IMR-90 (cell line): Measurements from ENCODE around the gene AGXT2. TPM values are rescaled to one million over a fixed set of nuclear protein-coding genes. Genes with fewer than 3 reads are reported as not detected.

Experiments
- ATAC-seq: fragments of 200-7000 bp; cut with Tn5 transposase; 2 replicates; pipeline ENCODE4 v1.9.1; 2020; ENCODE audit warnings: low read depth, mild to moderate bottlenecking, moderate library complexity
- BruUV-seq: library from RNA; stranded (reverse); fragments of 400-500 nt; replicated peaks from 2 replicates; lab custom pipeline; 2021; lab: Mats Ljungman, UMichigan
- CTCF ChIA-PET: fragments of 300-600 bp; formaldehyde crosslinking; extraction: SDS; loops from one replicate; lab custom pipeline; 2021; ENCODE audit warnings: antibody characterized with exemption; lab: Yijun Ruan, JAX
- POLR2A ChIA-PET: fragments of 300-600 bp; sonication (Branson Sonifier 250); formaldehyde crosslinking; loops from one replicate; lab custom pipeline; 2022; ENCODE audit warnings: antibody characterized with exemption; ENCODE audit not compliant: unreplicated experiment; lab: Charles Lee
- DNase-seq: peaks from one replicate; pipeline ENCODE4 v3.0.0; 2013
- H2AFZ ChIP-seq: replicated peaks from 2 replicates; pipeline ENCODE3; 2013; ENCODE audit warnings: low read length, mild to moderate bottlenecking; ENCODE audit not compliant: poor library complexity
- H2AK5ac ChIP-seq: 2 replicates; pipeline ENCODE4 v1.6.1; 2013; ENCODE audit warnings: low read depth, low read length, inconsistent platforms
- H2AK9ac ChIP-seq: replicated peaks from 2 replicates; pipeline ENCODE3; 2013; ENCODE audit warnings: mild to moderate bottlenecking, low read depth, low read length, moderate library complexity; ENCODE audit not compliant: poor library complexity
- H2BK120ac ChIP-seq: 2 replicates; pipeline ENCODE4 v1.6.1; 2013; ENCODE audit warnings: low read depth, low read length, inconsistent platforms
- H2BK15ac ChIP-seq: 3 replicates; pipeline ENCODE4 v1.6.1; 2013; ENCODE audit warnings: low read depth, low read length, inconsistent platforms
- H2BK20ac ChIP-seq: 2 replicates; pipeline ENCODE4 v1.6.1; 2013; ENCODE audit warnings: low read depth, mild to moderate bottlenecking, inconsistent platforms, low read length, moderate library complexity
- H2BK5ac ChIP-seq: 2 replicates; pipeline ENCODE4 v1.6.1; 2013; ENCODE audit warnings: mild to moderate bottlenecking, low read depth, low read length, inconsistent platforms; ENCODE audit not compliant: poor library complexity, severe bottlenecking
- H3K14ac ChIP-seq: replicated peaks from 2 replicates; pipeline ENCODE4 v1.6.1; 2013; ENCODE audit warnings: low read depth, low read length, inconsistent platforms
- H3K18ac ChIP-seq: 2 replicates; pipeline ENCODE4 v1.6.1; 2013; ENCODE audit warnings: low read depth, low read length, control low read depth
- H3K23ac ChIP-seq: 2 replicates; pipeline ENCODE4 v1.6.1; 2013; ENCODE audit warnings: low read depth, low read length, inconsistent platforms
- H3K27ac ChIP-seq: 2 replicates; pipeline ENCODE4 v1.5.1; 2013; ENCODE audit warnings: mild to moderate bottlenecking, control low read depth, low read length; ENCODE audit not compliant: insufficient read depth
- H3K27me3 ChIP-seq: 2 replicates; pipeline ENCODE4 v1.6.1; 2013; ENCODE audit warnings: low read length; ENCODE audit not compliant: control insufficient read depth, insufficient read depth
- H3K36me3 ChIP-seq: 2 replicates; pipeline ENCODE4 v1.6.1; 2013; ENCODE audit warnings: low read length, mixed read lengths; ENCODE audit not compliant: control insufficient read depth, insufficient read depth
- H3K4ac ChIP-seq: 2 replicates; pipeline ENCODE4 v1.6.1; 2013; ENCODE audit warnings: low read depth, low read length, inconsistent platforms
- H3K4me1 ChIP-seq: 2 replicates; pipeline ENCODE4 v1.6.1; 2013; ENCODE audit warnings: low read length, mixed read lengths; ENCODE audit not compliant: control insufficient read depth, insufficient read depth
- H3K4me2 ChIP-seq: 2 replicates; pipeline ENCODE4 v1.6.1; 2013; ENCODE audit warnings: low read depth, mild to moderate bottlenecking, control low read depth, low read length, moderate library complexity
- H3K4me3 ChIP-seq: 2 replicates; pipeline ENCODE4 v1.5.1; 2013; ENCODE audit warnings: low read depth, mild to moderate bottlenecking, control low read depth, low read length, moderate library complexity; ENCODE audit not compliant: insufficient read depth
- H3K56ac ChIP-seq: 2 replicates; pipeline ENCODE4 v1.6.1; 2013; ENCODE audit warnings: low read length, inconsistent platforms; ENCODE audit not compliant: insufficient read depth; ENCODE audit errors: extremely low read depth
- H3K79me1 ChIP-seq, 2 experiments: 2 replicates each; pipeline ENCODE4 v1.6.1; 2013; ENCODE audit warnings: low read length in 2 of 2, inconsistent platforms in 1 of 2, low read depth in 1 of 2
- H3K9ac ChIP-seq: 2 replicates; pipeline ENCODE4 v1.6.1; 2013; ENCODE audit warnings: low read depth, low read length, control low read depth
- H3K9me1 ChIP-seq: 2 replicates; pipeline ENCODE4 v1.6.1; 2013; ENCODE audit warnings: low read length, inconsistent platforms; ENCODE audit not compliant: insufficient read depth
- H3K9me3 ChIP-seq: 2 replicates; pipeline ENCODE4 v1.6.1; 2013; ENCODE audit warnings: low read length; ENCODE audit not compliant: control insufficient read depth, insufficient read depth
- H4K20me1 ChIP-seq: 2 replicates; pipeline ENCODE4 v1.6.1; 2013; ENCODE audit warnings: low read length, inconsistent platforms; ENCODE audit not compliant: insufficient read depth
- H4K5ac ChIP-seq: 2 replicates; pipeline ENCODE4 v1.6.1; 2013; ENCODE audit warnings: mild to moderate bottlenecking, low read depth, low read length, control low read depth
- H4K8ac ChIP-seq, 2 experiments: 2 replicates each; pipeline ENCODE4 v1.6.1; 2013; ENCODE audit warnings: low read depth in 2 of 2, low read length in 2 of 2, control low read depth in 1 of 2, inconsistent platforms in 1 of 2
- H4K91ac ChIP-seq: 2 replicates; pipeline ENCODE4 v1.6.1; 2013; ENCODE audit warnings: low read depth, low read length, inconsistent platforms; ENCODE audit not compliant: insufficient read depth
- BHLHE40 ChIP-seq: fragments of 150-350 bp; IDR thresholded peaks from 2 replicates; pipeline ENCODE4 v1.6.1; 2016; ENCODE audit warnings: mild to moderate bottlenecking, low read depth, low read length
- FOS ChIP-seq: fragments of 150-350 bp; IDR thresholded peaks from 2 replicates; pipeline ENCODE4 v1.6.1; 2016; ENCODE audit warnings: low read depth, low read length
- MAZ ChIP-seq: IDR thresholded peaks from 2 replicates; pipeline ENCODE4 v1.6.1; 2012; ENCODE audit warnings: low read depth, mild to moderate bottlenecking, low read length, improper control_type of control experiment, moderate library complexity, borderline replicate concordance
- POLR2A ChIP-seq: IDR thresholded peaks from 2 replicates; pipeline ENCODE4 v1.6.1; 2012; ENCODE audit warnings: mild to moderate bottlenecking, low read depth, low read length
- RAD21 ChIP-seq: IDR thresholded peaks from 2 replicates; pipeline ENCODE4 v1.6.1; 2012; ENCODE audit warnings: low read length, improper control_type of control experiment
- USF2 ChIP-seq: fragments of 150-350 bp; IDR thresholded peaks from 2 replicates; pipeline ENCODE4 v1.6.1; 2017; ENCODE audit warnings: mild to moderate bottlenecking, antibody characterized with exemption, low read length, low read depth
- WGBS, 2 experiments: methylation state at CpG; one replicate each; pipeline versions ENCODE4 v1.1.5 to v1.1.7; 2013; ENCODE audit warnings: missing lambda C conversion rate in 2 of 2; ENCODE audit not compliant: insufficient read length in 1 of 2; ENCODE audit errors: extremely low coverage in 2 of 2; 5-methylcytosine and 5-hydroxymethylcytosine counted together
- dilution Hi-C: fragments of 300-500 bp; cut with HindIII; formaldehyde crosslinking; loops from one replicate; pipeline ENCODE4 v1.14.3; 2018; ENCODE audit warnings: low sequenced_read_pairs; ENCODE audit not compliant: unreplicated experiment
- in situ Hi-C: fragments of 300-500 bp; cut with MboI; formaldehyde crosslinking; loops from 3 replicates; pipeline ENCODE4 v1.14.3; 2019; ENCODE audit warnings: low sequenced_read_pairs, inconsistent platforms, mixed read lengths
- intact Hi-C: fragments of 100-400 bp; cut with micrococcal nuclease; formaldehyde crosslinking; loops from 2 replicates; pipeline ENCODE4 v1.10.0; 2022
- polyA plus RNA-seq, 3 experiments: library from polyadenylated mRNA; depleted of rRNA; stranded (reverse); fragments of >200 nt; gene quantifications; 2 replicates each; pipeline ENCODE4 v1.2.3, GENCODE V29; 2012; ENCODE audit warnings: low replicate concordance in 1 of 3
- total RNA-seq: library from RNA; depleted of rRNA; stranded (reverse); fragments of >200 nt; gene quantifications from 2 replicates; pipeline ENCODE4 v1.2.3, GENCODE V29; 2012

Gene AGXT2
- total and polyA plus RNA-seq, 2 of the 4 experiments (the other 2 are of a cell fraction): not detected

- Histone ChIP-seq H4K20me1 (no peaks in the 10 kb centered on the region), H2BK20ac (no peak overlapping the region), H3K4ac (no peak overlapping the region), H3K4me2 (no peak overlapping the region), H3K4me3 (no peak overlapping the region), H3K9ac (no peak overlapping the region), H3K14ac (no peak overlapping the region), H2AK9ac (no peak overlapping the region), H2BK120ac (no peak overlapping the region), H3K4me1 (no peaks in the 10 kb centered on the region), H2BK15ac (no peak overlapping the region), H3K27ac (no peak overlapping the region), H4K91ac (no peak overlapping the region), H3K9me1 (no peaks in the 10 kb centered on the region; the same call in 1 of the 2 replicates), H3K9me3 (0 out of 2 replicates have a peak, but pooled peaks cover 2% of the 10 kb centered on the region), H3K18ac (no peak overlapping the region), H3K79me1 (no peaks in the 10 kb centered on the region), H3K36me3 (no peaks in the 10 kb centered on the region), H3K56ac (no peak overlapping the region), H4K5ac (no peak overlapping the region), H4K8ac (no peak overlapping the region), H3K23ac (no peak overlapping the region), H2AFZ (no peak overlapping the region), H2AK5ac (no peak overlapping the region), H2BK5ac (no peak overlapping the region), H3K27me3 (no peaks in the 10 kb centered on the region)
- no peak for ATAC-seq
- no TSS peak for BruUV-seq
- ChIA-PET CTCF (no interaction called here), POLR2A (no interaction called here)
- dilution Hi-C loops (no loop called here), in situ Hi-C loops (no loop called here), intact Hi-C loops (no loop called here)
- DNase-seq: no peak
- WGBS, 2 experiments: 57% methylated on average over 1 of the region's 4 CpGs; no CpG with 5 or more reads in 1 of the 2 experiments
- no peak for TF ChIP-seq FOS
- no peak for TF ChIP-seq USF2
- TF ChIP-seq BHLHE40: no peak
- TF ChIP-seq MAZ: no peak
- TF ChIP-seq RAD21: no peak
- TF ChIP-seq POLR2A: no peak
Measured at GRCh38 chr5:34967540-34967939, 80.2 kb downstream of the AGXT2 start.
